Parathyroid adenoma (tissue), 2 donors: Measurements from ENCODE around the gene MRPL32.

Experiments used
- H2AFZ ChIP-seq: fragments of 300-600 bp; sonication (generic); one replicate; pipeline ENCODE4 v1.7.0; 2017; ENCODE audit warnings: antibody characterized with exemption, mild to moderate bottlenecking
- H3K27ac ChIP-seq: fragments of 300-600 bp; sonication (generic); one replicate; pipeline ENCODE4 v1.7.0; 2017
- H3K27me3 ChIP-seq: fragments of 300-600 bp; sonication (generic); one replicate; pipeline ENCODE4 v1.7.0; 2017; ENCODE audit warnings: low read length; ENCODE audit not compliant: control insufficient read depth, insufficient read depth
- H3K36me3 ChIP-seq: fragments of 300-600 bp; sonication (generic); one replicate; pipeline ENCODE4 v1.7.0; 2017; ENCODE audit warnings: low read length; ENCODE audit not compliant: control insufficient read depth, insufficient read depth
- H3K4me1 ChIP-seq: fragments of 300-600 bp; sonication (generic); one replicate; pipeline ENCODE4 v1.7.0; 2017; ENCODE audit warnings: control low read depth
- H3K4me2 ChIP-seq: fragments of 300-600 bp; sonication (generic); one replicate; pipeline ENCODE4 v1.7.0; 2017; ENCODE audit warnings: low read length
- H3K4me3 ChIP-seq: fragments of 300-600 bp; sonication (generic); one replicate; pipeline ENCODE4 v1.7.0; 2017; ENCODE audit warnings: low read depth, low read length
- H3K79me2 ChIP-seq: fragments of 300-600 bp; sonication (generic); one replicate; pipeline ENCODE4 v1.7.0; 2017; ENCODE audit warnings: control low read depth
- H3K9ac ChIP-seq: fragments of 300-600 bp; sonication (generic); one replicate; pipeline ENCODE4 v1.7.0; 2017; ENCODE audit warnings: mild to moderate bottlenecking
- H3K9me3 ChIP-seq: fragments of 300-600 bp; sonication (generic); one replicate; pipeline ENCODE4 v1.7.0; 2017; ENCODE audit warnings: low read length; ENCODE audit not compliant: control insufficient read depth
- CTCF ChIP-seq: fragments of 300-600 bp; sonication (generic); IDR thresholded peaks from one replicate; pipeline ENCODE4 v1.7.0; 2017; ENCODE audit warnings: antibody characterized with exemption, mild to moderate bottlenecking
- donor health status: primary hyperparathyroidism.

The MRPL32 gene

GRCh38 chr7:42978496-42978895 is 46.3 kb downstream of the MRPL32 start:
- H3K4me2 ChIP-seq: no peak overlapping the region
- no peaks in the 10 kb centered on the region for H3K36me3 ChIP-seq
- no peaks in the 10 kb centered on the region for H3K9me3 ChIP-seq
- no peak overlapping the region for H3K4me3 ChIP-seq
- H2AFZ ChIP-seq: no peak overlapping the region
- no peak overlapping the region for H3K9ac ChIP-seq
- no peaks in the 10 kb centered on the region for H3K27me3 ChIP-seq
- no peak for TF ChIP-seq CTCF
- no peaks in the 10 kb centered on the region for H3K79me2 ChIP-seq
- H3K4me1 ChIP-seq: no peaks in the 10 kb centered on the region
- H3K27ac ChIP-seq: no peak overlapping the region

- Histone ChIP-seq H3K4me3 (no peak overlapping the region), H3K27me3 (no peaks in the 10 kb centered on the region), H3K4me1 (no peaks in the 10 kb centered on the region), H3K36me3 (no peaks in the 10 kb centered on the region), H2AFZ (no peak overlapping the region), H3K79me2 (no peaks in the 10 kb centered on the region), H3K9ac (no peak overlapping the region), H3K27ac (no peak overlapping the region), H3K9me3 (no peaks in the 10 kb centered on the region), H3K4me2 (no peak overlapping the region)
- no peak for TF ChIP-seq CTCF
Observed at GRCh38 chr7:42980084-42980483, 47.9 kb downstream of the MRPL32 start.

- Histone ChIP-seq H3K27ac (no peak overlapping the region), H3K4me2 (no peak overlapping the region), H3K4me3 (no peak overlapping the region), H2AFZ (no peak overlapping the region), H3K4me1 (no peaks in the 10 kb centered on the region), H3K27me3 (no peaks in the 10 kb centered on the region), H3K9me3 (no peaks in the 10 kb centered on the region), H3K79me2 (no peaks in the 10 kb centered on the region), H3K36me3 (no peaks in the 10 kb centered on the region), H3K9ac (no peak overlapping the region)
- TF ChIP-seq CTCF: no peak
Observed at GRCh38 chr7:42980514-42980913, 48.3 kb downstream of the MRPL32 start.

- no peak overlapping the region for H2AFZ ChIP-seq
- H3K27ac ChIP-seq: no peak overlapping the region
- H3K9ac ChIP-seq: no peak overlapping the region
- no peaks in the 10 kb centered on the region for H3K9me3 ChIP-seq
- no peaks in the 10 kb centered on the region for H3K27me3 ChIP-seq
- no peak for TF ChIP-seq CTCF
- no peak overlapping the region for H3K4me2 ChIP-seq
- H3K79me2 ChIP-seq: no peaks in the 10 kb centered on the region
- H3K4me1 ChIP-seq: no peaks in the 10 kb centered on the region
- H3K36me3 ChIP-seq: no peaks in the 10 kb centered on the region
- H3K4me3 ChIP-seq: no peak overlapping the region
Observed at GRCh38 chr7:42981601-42982000, 49.4 kb downstream of the MRPL32 start.

- H3K4me3 ChIP-seq: no peak overlapping the region
- H3K9me3 ChIP-seq: no peaks in the 10 kb centered on the region
- no peaks in the 10 kb centered on the region for H3K36me3 ChIP-seq
- no peak overlapping the region for H3K9ac ChIP-seq
- no peaks in the 10 kb centered on the region for H3K79me2 ChIP-seq
- H3K4me2 ChIP-seq: no peak overlapping the region
- H3K4me1 ChIP-seq: no peaks in the 10 kb centered on the region
- no peak overlapping the region for H2AFZ ChIP-seq
- no peak for TF ChIP-seq CTCF
- H3K27ac ChIP-seq: no peak overlapping the region
- H3K27me3 ChIP-seq: no peaks in the 10 kb centered on the region
Observed at GRCh38 chr7:42982604-42983115, 50.5 kb downstream of the MRPL32 start.
